HFFc6 (cell line): Measurements from ENCODE around the gene ITPR1. TPM values are rescaled to one million over a fixed set of nuclear protein-coding genes. Genes with fewer than 3 reads are reported as not detected.

Source experiments
- DNase-seq: peaks from one replicate; pipeline ENCODE4 v3.0.0-alpha.2; 2018
- H3K27ac Mint-ChIP-seq: 2 replicates; pipeline ENCODE4 v1.8.0; 2020; ENCODE audit warnings: mild to moderate bottlenecking, mixed read lengths
- H3K27me3 Mint-ChIP-seq: 2 replicates; pipeline ENCODE4 v1.8.0; 2021; ENCODE audit warnings: mild to moderate bottlenecking, moderate library complexity, mixed read lengths; ENCODE audit not compliant: insufficient read depth
- H3K36me3 Mint-ChIP-seq: 2 replicates; pipeline ENCODE4 v1.8.0; 2021; ENCODE audit warnings: low read depth, mixed read lengths
- H3K4me1 Mint-ChIP-seq: 2 replicates; pipeline ENCODE4 v1.8.0; 2020; ENCODE audit warnings: low read depth, mixed read lengths
- H3K4me3 Mint-ChIP-seq: 2 replicates; pipeline ENCODE4 v1.8.0; 2020; ENCODE audit warnings: mild to moderate bottlenecking, moderate library complexity, mixed read lengths
- H3K9me3 Mint-ChIP-seq: 2 replicates; pipeline ENCODE4 v1.8.0; 2020; ENCODE audit warnings: mild to moderate bottlenecking, mixed read lengths
- total RNA-seq, 6 experiments: library from RNA; stranded (reverse); fragmentation: NEBNext Ultra II Directional; extraction: Animal tissue kit (Norgen Biotek cat#: 25700); gene quantifications; 2 replicates in 1 of 6; 3 replicates in 5 of 6; pipeline ENCODE4 v1.2.3, GENCODE V29; 2021
- TF ChIP-seq, protein P1 (sequence below): fragments of 200-600 bp; sonication (generic); IDR thresholded peaks from 2 replicates; pipeline ENCODE4 v1.5.0; 2021; ENCODE audit warnings: antibody characterized with exemption, mild to moderate bottlenecking

The ITPR1 gene
- total RNA-seq, 6 experiments from 2014 or later: 4.9 to 8.3 (median 6.1) TPM

GRCh38 chr3:4571690-4572334 lies 78.7 kb downstream of the ITPR1 start:
- TF ChIP-seq, protein P1, sequence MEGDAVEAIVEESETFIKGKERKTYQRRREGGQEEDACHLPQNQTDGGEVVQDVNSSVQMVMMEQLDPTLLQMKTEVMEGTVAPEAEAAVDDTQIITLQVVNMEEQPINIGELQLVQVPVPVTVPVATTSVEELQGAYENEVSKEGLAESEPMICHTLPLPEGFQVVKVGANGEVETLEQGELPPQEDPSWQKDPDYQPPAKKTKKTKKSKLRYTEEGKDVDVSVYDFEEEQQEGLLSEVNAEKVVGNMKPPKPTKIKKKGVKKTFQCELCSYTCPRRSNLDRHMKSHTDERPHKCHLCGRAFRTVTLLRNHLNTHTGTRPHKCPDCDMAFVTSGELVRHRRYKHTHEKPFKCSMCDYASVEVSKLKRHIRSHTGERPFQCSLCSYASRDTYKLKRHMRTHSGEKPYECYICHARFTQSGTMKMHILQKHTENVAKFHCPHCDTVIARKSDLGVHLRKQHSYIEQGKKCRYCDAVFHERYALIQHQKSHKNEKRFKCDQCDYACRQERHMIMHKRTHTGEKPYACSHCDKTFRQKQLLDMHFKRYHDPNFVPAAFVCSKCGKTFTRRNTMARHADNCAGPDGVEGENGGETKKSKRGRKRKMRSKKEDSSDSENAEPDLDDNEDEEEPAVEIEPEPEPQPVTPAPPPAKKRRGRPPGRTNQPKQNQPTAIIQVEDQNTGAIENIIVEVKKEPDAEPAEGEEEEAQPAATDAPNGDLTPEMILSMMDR: peak; percentile 37
- Mint-ChIP-seq H3K36me3 (no peaks in the 10 kb centered on the region), H3K27me3 (peaks cover 8% of the 10 kb centered on the region), H3K4me3 (no peak overlapping the region), H3K9me3 (no peaks in the 10 kb centered on the region), H3K27ac (no peak overlapping the region), H3K4me1 (no peaks in the 10 kb centered on the region)
- no peak for DNase-seq

- TF ChIP-seq, protein P1: no peak
- DNase-seq: no peak
- no peaks in the 10 kb centered on the region for H3K9me3 Mint-ChIP-seq
- H3K27me3 Mint-ChIP-seq: peaks cover 8% of the 10 kb centered on the region
- no peak overlapping the region for H3K4me3 Mint-ChIP-seq
- no peaks in the 10 kb centered on the region for H3K4me1 Mint-ChIP-seq
- no peak overlapping the region for H3K27ac Mint-ChIP-seq
- H3K36me3 Mint-ChIP-seq: no peaks in the 10 kb centered on the region
Observed at GRCh38 chr3:4573153-4573552, 80.0 kb downstream of the ITPR1 start.

DNA sequence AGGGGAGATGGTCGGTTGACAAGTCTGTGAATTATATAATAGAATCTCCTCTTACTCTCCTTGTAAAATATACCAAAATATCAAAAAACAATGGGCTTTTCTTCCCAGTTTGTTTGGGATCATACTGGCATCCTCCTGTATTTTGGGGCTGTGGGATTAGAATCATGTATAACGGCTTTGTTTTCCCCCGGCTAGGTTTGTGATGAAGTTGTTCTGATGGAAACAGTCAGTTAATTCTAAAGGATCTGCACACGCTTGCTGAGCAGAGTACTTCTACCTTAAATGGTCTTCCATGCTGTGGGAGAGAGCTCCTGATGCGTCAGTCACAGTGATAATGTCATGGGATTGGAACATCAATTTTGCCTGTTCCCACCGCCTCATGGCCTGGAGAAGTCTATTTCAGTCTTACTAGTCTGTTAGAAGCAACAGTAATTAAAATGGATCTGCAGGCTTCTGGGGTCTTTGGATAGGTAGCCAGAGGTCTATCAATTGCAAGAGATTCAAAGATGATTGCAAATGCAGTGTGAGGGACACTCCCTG lies 81.3 kb downstream of the ITPR1 start:
- no peak overlapping the region for H3K4me3 Mint-ChIP-seq
- peaks cover 5% of the 10 kb centered on the region for H3K27me3 Mint-ChIP-seq
- no peaks in the 10 kb centered on the region for H3K36me3 Mint-ChIP-seq
- TF ChIP-seq, protein P1: no peak
- DNase-seq: no peak
- no peaks in the 10 kb centered on the region for H3K4me1 Mint-ChIP-seq
- no peaks in the 10 kb centered on the region for H3K9me3 Mint-ChIP-seq
- no peak overlapping the region for H3K27ac Mint-ChIP-seq

GRCh38 chr3:4575381-4575780 lies 82.2 kb downstream of the ITPR1 start:
- Mint-ChIP-seq H3K4me3 (no peak overlapping the region), H3K27ac (no peak overlapping the region), H3K36me3 (no peaks in the 10 kb centered on the region), H3K27me3 (peaks cover 5% of the 10 kb centered on the region), H3K4me1 (no peaks in the 10 kb centered on the region), H3K9me3 (no peaks in the 10 kb centered on the region)
- TF ChIP-seq, protein P1: no peak
- no peak for DNase-seq

DNA sequence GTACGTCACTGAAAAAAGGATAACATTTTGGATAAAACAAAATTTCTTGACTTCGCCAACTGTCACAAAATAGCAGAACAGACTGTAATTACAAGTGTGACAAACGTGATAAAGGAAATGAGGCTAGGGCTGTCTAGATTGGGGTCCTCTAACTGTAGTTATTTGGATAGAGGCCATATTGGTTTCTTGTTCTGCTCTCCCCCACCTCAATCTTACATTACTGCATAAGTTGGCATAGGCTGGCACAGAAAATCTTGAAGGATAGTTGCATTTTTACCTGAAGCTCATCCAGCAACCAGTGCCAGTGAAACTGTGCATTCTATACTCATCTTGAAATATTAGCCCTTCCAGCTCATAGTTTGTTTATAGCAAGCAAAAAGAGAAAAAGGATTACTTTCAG lies 84.6 kb downstream of the ITPR1 start:
- Mint-ChIP-seq H3K4me1 (peaks cover 10% of the 10 kb centered on the region), H3K27ac (no peak overlapping the region), H3K9me3 (no peaks in the 10 kb centered on the region), H3K36me3 (no peaks in the 10 kb centered on the region), H3K27me3 (peaks cover 3% of the 10 kb centered on the region), H3K4me3 (no peak overlapping the region)
- TF ChIP-seq, protein P1: no peak
- no peak for DNase-seq
